DMS114 treated with DMSO at 0.1 percent for 48 hours (cell line): ENCODE data around the gene ACADVL.

Experiments
- DNase-seq: peaks from one replicate; lab custom pipeline; 2025; ENCODE audit not compliant: unreplicated experiment; lab: John Stamatoyannopoulos, UW

Gene ACADVL

GRCh38 chr17:7216242-7217112, 3.3 kb upstream of the ACADVL start:
- no peak for DNase-seq

GRCh38 chr17:7217113-7217987, 2.4 kb upstream of the ACADVL start:
- DNase-seq, result peak; percentile 80

GRCh38 chr17:7218166-7218565, 1.6 kb upstream of the ACADVL start:
- DNase-seq, result no peak

GRCh38 chr17:7218758-7219157, 980 bp upstream of the ACADVL start:
- no peak for DNase-seq

DNA sequence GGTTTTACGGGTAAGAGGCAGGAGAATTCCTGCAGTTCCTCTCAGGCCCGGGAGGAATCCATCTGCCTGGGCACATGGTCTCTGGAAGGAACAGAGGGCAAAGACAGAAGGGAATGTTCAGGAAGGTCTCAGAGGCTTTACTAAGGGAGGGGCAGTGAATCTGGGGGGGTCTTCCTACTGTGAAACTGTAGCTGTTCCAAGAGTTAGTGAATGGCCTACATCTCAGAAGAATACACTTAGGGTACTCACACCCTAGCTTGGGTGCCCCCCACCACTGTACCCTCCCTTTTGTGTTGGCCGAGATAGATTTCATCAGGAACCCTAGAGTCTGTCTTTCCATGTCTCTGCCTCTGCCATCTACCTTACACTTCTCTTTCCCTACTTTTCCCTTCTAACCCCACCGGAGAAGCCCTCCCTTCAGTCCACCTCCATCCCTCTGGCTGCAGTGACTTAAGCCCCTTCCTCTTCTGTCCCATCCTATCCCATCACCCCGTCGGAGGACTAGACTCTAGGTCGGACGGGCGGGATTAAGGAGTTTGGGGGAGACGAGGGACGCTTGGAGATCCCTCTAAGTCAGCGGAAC, 418 bp upstream of the ACADVL start:
- no peak for DNase-seq

DNA sequence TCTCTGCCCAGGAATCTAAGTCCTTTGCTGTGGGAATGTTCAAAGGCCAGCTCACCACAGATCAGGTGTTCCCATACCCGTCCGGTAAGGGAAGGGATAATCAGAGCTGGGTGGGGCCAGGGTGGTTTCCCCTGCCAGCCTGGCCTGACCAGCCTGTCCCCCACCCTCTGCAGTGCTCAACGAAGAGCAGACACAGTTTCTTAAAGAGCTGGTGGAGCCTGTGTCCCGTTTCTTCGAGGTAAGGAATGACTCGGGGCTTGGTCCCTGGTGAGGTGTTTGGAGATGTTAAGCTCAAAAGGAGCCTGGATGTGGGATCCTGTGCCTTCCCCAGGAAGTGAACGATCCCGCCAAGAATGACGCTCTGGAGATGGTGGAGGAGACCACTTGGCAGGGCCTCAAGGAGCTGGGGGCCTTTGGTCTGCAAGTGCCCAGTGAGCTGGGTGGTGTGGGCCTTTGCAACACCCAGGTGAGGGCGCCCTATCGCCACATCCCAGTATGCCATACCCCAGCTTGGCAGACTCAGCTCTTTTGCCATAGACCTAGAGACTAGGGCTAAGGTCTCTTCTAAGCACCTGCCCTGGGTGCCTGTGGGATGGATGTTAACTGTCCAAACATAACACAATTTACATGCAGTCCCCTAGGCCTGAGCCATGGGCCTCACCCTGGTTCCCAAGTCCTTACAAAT, 997 bp downstream of the ACADVL start:
- DNase-seq, result peak; percentile 44

- no peak for DNase-seq
Measured at GRCh38 chr17:7221278-7222092, 1.7 kb downstream of the ACADVL start.

DNA sequence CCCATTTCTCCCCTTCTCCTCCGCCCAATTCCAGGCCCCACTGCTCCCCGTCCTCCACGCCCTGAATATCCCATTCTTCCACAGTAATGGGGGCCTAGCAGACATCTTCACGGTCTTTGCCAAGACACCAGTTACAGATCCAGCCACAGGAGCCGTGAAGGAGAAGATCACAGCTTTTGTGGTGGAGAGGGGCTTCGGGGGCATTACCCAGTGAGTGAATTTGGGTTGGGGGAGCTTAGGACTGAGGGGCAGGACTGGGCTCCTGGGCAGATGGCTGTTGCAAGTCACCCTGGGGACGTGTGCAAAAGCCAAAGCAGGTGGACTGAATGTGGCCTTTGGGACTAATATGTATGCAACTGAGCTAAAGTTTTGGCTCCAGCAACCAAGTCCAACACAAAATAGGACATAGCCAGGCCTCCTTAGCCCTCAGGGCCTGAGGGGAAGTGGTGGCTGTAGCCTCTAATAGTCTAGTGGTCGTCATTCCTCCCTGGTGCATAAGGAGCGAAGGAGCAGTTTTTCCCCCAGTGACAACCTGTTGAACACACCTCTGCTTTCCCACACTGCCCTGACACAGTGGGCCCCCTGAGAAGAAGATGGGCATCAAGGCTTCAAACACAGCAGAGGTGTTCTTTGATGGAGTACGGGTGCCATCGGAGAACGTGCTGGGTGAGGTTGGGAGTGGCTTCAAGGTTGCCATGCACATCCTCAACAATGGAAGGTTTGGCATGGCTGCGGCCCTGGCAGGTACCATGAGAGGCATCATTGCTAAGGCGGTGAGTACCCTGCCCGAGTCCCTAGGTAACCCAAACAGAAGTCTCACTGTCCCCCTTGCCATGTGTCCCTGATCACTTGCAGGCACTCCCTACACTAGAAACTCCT, 2.6 kb downstream of the ACADVL start:
- DNase-seq, result no peak

DNA sequence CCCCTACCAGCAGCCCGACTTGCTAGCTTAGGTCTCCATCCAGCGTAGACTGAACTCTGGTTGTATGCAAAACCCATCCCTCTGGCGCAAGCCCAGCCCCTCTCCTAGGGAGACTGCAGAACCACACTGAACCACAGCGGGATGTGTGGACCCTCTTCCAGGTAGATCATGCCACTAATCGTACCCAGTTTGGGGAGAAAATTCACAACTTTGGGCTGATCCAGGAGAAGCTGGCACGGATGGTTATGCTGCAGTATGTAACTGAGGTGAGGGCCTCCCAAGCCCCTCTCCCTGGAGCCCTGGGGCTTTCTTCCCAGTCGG, 3.2 kb downstream of the ACADVL start:
- no peak for DNase-seq

GRCh38 chr17:7223375-7223774, 3.6 kb downstream of the ACADVL start:
- no peak for DNase-seq

GRCh38 chr17:7224110-7224509, 4.4 kb downstream of the ACADVL start:
- DNase-seq, result no peak

GRCh38 chr17:7224661-7225111, 4.9 kb downstream of the ACADVL start:
- DNase-seq, result no peak

DNA sequence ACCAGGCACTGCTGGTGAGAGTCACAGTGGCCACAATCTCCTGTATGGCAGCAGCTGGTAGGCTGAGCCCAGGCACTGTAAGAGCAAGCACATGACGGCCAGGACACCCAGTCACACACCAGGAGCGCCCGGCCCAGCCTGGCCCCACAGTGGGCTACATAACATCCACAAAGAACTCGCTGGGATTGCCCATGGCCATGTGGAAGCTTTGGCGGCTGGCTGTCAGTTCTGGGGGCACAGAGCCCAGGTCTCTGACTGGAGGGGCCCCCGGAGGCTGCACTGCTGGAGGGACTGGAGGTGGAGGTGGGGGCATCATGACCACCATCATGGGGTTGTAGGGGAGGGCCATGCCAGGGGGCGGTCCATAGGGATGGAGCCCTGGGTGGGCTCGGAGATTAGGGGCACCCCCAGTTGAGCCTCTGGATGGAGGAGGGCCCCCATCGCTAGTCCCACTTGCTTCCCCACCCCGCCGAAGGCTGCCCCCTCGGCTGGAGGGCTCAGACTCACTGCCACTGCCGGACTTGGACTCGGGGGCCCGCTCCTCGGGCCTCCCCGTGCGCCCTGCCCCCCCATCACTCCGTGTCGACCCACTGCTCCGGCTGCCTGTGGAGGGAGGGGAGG, 6.1 kb downstream of the ACADVL start:
- DNase-seq, result no peak

DNA sequence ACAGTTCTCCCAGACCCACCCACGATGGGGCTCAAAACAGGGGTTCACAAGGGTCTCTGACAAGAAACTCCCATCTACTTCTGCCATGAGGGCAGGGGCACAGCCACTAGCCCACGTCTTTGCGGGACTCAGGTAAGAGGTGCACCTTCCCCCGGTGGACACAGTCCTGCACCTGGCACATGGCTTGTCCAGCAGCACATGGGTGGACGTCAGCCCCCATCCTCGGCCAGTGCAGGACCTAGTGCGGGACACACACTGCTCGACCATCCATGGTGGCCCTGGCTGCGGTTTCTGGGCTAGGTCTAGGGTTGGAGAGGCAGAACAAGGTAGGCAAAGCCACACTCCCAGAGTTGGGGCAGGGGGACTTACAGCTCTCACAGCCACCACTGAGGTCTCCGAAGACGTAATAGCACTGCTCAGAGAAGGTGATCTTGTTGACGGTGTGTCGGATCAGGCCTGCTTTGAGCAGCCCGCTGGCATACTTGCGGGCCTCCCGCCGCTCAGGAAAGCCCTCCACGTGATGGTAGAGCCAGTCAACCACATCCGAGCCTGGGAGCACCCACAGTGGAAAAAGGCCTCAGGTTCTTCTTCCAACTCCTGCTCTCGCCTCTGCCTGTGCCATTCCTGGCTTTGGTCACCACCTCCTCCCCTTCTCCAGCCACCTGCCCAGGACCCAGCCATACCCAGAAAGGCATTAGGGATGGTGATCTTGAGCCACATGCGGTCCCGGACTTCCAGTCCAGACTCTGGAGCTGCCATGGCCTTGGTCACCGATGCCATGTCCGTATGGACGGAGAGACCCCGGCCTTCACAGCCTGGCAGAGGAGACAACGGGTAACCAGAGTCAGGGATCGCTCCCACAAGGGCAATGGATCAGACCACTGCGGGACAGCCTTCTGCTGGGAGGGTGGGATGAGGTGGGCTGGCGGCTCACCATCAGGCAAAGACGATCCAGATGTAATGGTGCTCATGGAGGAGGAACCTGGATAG, 7.3 kb downstream of the ACADVL start:
- DNase-seq, result no peak

GRCh38 chr17:7228920-7229319, 9.2 kb downstream of the ACADVL start:
- no peak for DNase-seq

DNA sequence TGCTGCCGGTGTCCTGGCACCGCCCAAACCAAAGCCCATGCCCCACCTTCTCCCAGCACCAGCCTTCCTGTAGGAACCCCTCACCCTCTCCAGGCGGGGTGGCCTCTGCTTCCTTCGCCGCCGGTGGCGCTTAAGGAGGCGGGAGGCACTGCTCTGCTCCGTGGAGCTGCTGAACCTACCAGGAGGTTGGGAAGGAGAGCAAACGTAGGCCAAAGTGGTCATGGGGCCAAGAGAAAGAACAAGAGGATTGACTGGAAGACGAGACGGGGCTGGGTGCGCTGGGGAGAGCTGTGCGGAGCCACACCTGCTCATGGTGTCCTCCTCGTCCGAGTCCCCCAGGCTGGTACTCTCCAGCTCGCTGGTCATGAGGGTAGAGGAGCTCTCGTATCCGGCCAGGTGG, 9.8 kb downstream of the ACADVL start:
- DNase-seq, result no peak

DNA sequence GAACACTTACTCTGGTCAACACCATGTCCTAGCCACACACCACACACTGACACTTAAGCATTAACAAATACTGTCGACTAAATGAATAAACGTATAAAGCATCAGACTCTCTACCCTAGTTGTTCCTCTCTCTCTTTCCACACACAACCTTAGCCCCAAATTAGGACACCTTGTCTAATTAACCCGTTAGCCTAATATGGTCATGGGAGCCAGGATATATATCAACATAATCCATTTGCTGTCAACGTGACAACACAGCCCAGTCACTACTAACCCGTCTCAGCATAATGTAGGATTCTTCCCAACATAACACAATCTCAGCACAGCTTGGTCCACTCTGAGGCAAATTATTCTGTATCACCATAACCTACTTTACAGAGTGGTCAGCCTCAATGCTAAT, 12.4 kb downstream of the ACADVL start:
- DNase-seq, result no peak

DNA sequence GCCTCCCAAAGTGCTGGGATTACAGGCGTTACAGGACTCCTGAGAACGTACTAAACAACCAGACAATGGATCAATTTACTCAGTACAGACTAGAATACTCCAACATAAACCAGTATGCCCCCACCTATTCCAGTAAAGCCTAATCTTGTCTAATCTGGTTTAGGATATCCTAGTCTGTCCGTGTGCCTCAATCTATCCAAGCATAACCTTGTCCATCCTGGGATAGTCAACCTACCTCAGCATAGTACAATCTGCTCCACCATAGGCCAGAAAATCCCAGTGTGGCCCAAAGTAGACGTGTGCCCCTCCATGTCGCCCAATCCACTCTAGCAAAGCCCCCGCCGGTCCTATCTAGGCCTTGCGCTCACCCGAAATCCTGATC, 14.0 kb downstream of the ACADVL start:
- no peak for DNase-seq
